ENCODE measurements around the gene EPRS1. TPM values are rescaled to one million over a fixed set of nuclear protein-coding genes. Genes with fewer than 3 reads are reported as not detected.

Gene EPRS1
- total RNA-seq, 4 donors from 2014 or later, result 16.8 to 101 (median 52.2) TPM

DNA sequence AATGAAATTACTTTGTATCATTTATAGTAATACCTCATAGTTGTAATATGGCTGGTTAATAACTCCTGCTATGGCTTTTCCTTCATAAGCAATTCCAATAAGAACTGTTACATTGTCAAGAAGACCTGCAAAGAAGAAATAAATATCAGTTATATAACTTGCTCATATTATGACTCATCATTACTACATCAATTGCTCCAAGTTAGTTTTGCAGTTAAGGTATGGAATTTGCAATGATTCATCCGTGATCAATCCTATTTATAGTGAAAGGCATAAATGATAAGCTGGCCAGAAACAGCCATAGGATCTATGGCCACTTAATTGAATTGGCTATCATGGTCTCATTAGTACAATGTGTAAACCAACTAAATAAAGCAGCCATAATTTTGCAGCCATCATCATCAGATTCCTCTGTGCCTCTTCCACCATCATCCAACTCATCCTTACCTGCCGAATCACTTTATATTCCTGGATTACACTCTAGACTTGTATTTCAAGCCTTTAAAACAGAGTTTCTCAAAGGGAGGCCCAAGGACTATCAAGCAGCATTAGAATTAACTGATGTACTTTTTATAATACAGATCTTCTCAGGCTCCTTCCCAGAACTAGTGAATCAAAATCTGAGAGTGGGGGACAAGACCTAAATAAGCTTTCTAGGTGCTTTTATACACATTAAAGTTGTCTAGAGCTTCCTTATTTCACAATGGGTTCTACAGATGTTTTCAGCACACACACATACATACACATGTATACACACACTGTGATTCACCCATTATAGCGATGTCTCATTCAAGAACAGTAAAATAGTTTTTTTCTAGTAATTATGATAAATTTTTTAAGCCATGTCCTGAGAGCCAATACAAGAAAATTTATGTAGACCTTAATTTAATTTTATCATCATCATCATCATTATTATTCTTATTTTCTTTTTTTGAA, 21.2 kb upstream of the EPRS1 start:
- Histone ChIP-seq H3K9me3 (no peaks in the 10 kb centered on the region), H3K27me3 (no peaks in the 10 kb centered on the region), H3K4me1 (no peaks in the 10 kb centered on the region), H3K4me3 (no peak overlapping the region), H3K27ac (no peak overlapping the region), H3K36me3 (no peaks in the 10 kb centered on the region)
- DNase-seq, result no peak
- intact Hi-C loops (cut with DNase I; ENCODE audit: low total_unique reads), result no loop called here
- TF ChIP-seq CTCF (IDR thresholded peaks at IDR 0.05) (no peak), POLR2A (IDR thresholded peaks at IDR 0.05) (no peak)

GRCh38 chr1:220062629-220063028, 16.3 kb upstream of the EPRS1 start:
- Histone ChIP-seq H3K36me3 (no peaks in the 10 kb centered on the region), H3K27ac (no peak overlapping the region), H3K27me3 (no peaks in the 10 kb centered on the region), H3K4me3 (no peak overlapping the region), H3K9me3 (no peaks in the 10 kb centered on the region), H3K4me1 (no peaks in the 10 kb centered on the region)
- TF ChIP-seq CTCF (IDR thresholded peaks at IDR 0.05) (no peak), POLR2A (IDR thresholded peaks at IDR 0.05) (no peak)
- no peak for DNase-seq
- intact Hi-C loops (cut with DNase I; ENCODE audit: low total_unique reads), result no loop called here

- intact Hi-C loops (cut with DNase I; ENCODE audit: low total_unique reads), result no loop called here
- no peak for DNase-seq
- H3K4me1 ChIP-seq, result no peaks in the 10 kb centered on the region
- no peaks in the 10 kb centered on the region for H3K27me3 ChIP-seq
- no peaks in the 10 kb centered on the region for H3K9me3 ChIP-seq
- H3K27ac ChIP-seq, result no peak overlapping the region
- no peak overlapping the region for H3K4me3 ChIP-seq
- H3K36me3 ChIP-seq, result no peaks in the 10 kb centered on the region
- TF ChIP-seq CTCF (IDR thresholded peaks at IDR 0.05) (no peak), POLR2A (IDR thresholded peaks at IDR 0.05) (no peak)
These were observed 14.6 kb upstream of the EPRS1 start for GRCh38 chr1:220060876-220061275.

DNA sequence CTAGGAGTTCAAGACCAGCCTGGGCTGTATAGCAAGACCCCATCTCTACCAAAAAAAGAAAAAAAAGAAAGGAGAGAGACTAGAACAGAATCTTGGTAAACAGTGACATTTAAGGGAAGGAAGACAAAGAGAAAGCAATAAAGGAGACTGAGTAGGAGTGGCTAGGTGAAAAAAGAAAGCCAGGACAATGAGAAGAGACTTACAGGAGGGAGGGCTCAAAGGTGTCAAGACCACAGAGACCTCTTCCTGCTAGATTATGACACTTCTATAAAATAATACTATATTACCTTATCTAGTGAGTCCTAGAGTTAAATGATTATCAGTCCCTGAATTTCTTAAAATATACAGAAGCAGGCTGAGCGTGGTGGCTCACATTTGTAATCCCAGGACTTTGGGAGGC, 10.1 kb upstream of the EPRS1 start:
- H3K4me1 ChIP-seq, result no peaks in the 10 kb centered on the region
- DNase-seq, result no peak
- H3K9me3 ChIP-seq, result no peaks in the 10 kb centered on the region
- no peak for TF ChIP-seq CTCF (IDR thresholded peaks at IDR 0.05)
- no peak for TF ChIP-seq POLR2A (IDR thresholded peaks at IDR 0.05)
- no peaks in the 10 kb centered on the region for H3K27me3 ChIP-seq
- intact Hi-C loops (cut with DNase I; ENCODE audit: low total_unique reads), result no loop called here
- no peak overlapping the region for H3K4me3 ChIP-seq
- no peak overlapping the region for H3K27ac ChIP-seq
- H3K36me3 ChIP-seq, result no peaks in the 10 kb centered on the region

DNA sequence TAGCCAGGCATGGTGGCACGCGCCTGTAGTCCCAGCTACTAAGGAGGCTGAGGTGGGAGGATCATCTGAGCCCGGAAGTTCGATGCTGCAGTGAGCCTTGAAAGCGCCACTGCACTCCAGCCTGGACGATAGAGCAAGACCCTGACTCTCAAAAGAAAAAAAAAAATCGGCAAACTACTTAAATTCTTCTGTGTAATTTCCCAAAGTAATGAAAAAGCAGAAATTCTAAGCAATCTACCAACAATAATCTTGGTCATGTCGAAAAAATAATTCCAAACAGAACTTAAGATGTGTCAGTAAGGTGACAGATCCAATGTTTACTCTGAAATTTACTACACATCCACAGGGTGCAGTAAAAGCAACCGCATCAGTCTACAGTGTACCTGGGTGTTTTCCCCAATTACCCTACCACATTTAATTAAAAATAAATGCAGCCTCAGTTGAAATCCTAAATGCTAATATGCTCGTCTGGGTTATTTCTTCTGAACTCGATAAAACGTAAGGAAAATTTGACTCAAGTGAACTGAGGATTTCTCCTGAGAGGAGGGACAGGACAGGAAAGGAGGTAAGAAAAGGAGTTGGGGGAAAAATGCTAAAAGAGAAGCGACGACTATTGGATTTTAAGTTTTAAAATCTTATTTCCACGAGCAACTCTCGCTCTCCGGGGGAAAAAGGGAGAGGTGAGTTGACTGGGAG, 801 bp downstream of the EPRS1 start:
- no peaks in the 10 kb centered on the region for H3K4me1 ChIP-seq
- intact Hi-C loops (cut with DNase I; ENCODE audit: low total_unique reads), result no loop called here
- no peaks in the 10 kb centered on the region for H3K27me3 ChIP-seq
- peak overlapping the region; percentile 87 to 90 for H3K27ac ChIP-seq
- no peaks in the 10 kb centered on the region for H3K9me3 ChIP-seq
- TF ChIP-seq POLR2A (IDR thresholded peaks at IDR 0.05) (no peak), CTCF (IDR thresholded peaks at IDR 0.05) (no peak)
- H3K4me3 ChIP-seq, result peak overlapping the region; percentile 73 to 88
- DNase-seq, result no peak
- H3K36me3 ChIP-seq, result no peaks in the 10 kb centered on the region

All from uterus (tissue), 4 donors.